Liver (tissue), 3 donors: ENCODE results near the gene GRIN2C.

ENCODE experiments used
- ATF3 ChIP-seq: IDR thresholded peaks from 2 replicates; pipeline ENCODE4 v1.6.1; 2016; ENCODE audit warnings: antibody characterized with exemption
- CTCF ChIP-seq: fragments of 150-350 bp; IDR thresholded peaks from 2 replicates; pipeline ENCODE4 v1.5.1; 2017; ENCODE audit warnings: improper control_type of control experiment, low read depth, low read length; ENCODE audit not compliant: missing input control
- EGR1 ChIP-seq, 2 donors: IDR thresholded peaks; 2 replicates each; pipeline ENCODE4 v1.6.1; 2016 to 2018; ENCODE audit warnings: antibody characterized with exemption in 2 of 2, low read depth in 2 of 2
- GABPA ChIP-seq, 2 donors: IDR thresholded peaks in 1 of 2; conservative IDR thresholded peaks in 1 of 2; 2 replicates each; pipeline ENCODE4 v1.6.1; 2016; ENCODE audit warnings: antibody characterized with exemption in 2 of 2, mild to moderate bottlenecking in 1 of 2, moderate library complexity in 1 of 2
- JUND ChIP-seq, 2 donors: IDR thresholded peaks; 2 replicates each; pipeline ENCODE4 v1.6.1; 2016; ENCODE audit warnings: antibody characterized with exemption in 2 of 2
- TAF1 ChIP-seq: conservative IDR thresholded peaks from 2 replicates; pipeline ENCODE4 v1.6.1; 2016; ENCODE audit warnings: antibody characterized with exemption, mild to moderate bottlenecking
- TF ChIP-seq, protein P1 (sequence below): IDR thresholded peaks from 2 replicates; pipeline ENCODE4 v1.6.1; 2016; ENCODE audit warnings: antibody characterized with exemption
- donor health status: healthy.
- donor health status: healthy.

GRCh38 chr17:74873037-74873873 is 13.6 kb upstream of the GRIN2C start:
- TF ChIP-seq ATF3, result peak; percentile 88
- no peak for TF ChIP-seq CTCF
- TF ChIP-seq TAF1, result no peak
- TF ChIP-seq, protein P1, sequence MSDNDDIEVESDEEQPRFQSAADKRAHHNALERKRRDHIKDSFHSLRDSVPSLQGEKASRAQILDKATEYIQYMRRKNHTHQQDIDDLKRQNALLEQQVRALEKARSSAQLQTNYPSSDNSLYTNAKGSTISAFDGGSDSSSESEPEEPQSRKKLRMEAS, result no peak
- TF ChIP-seq JUND (IDR thresholded peaks at IDR 0.05), result peak in 1 of 2 donors; percentile 36
- peak in 1 of 2 donors; percentile 52 for TF ChIP-seq EGR1 (IDR thresholded peaks at IDR 0.05; ENCODE audit: low read depth in 2 of 2)
- peak in 1 of 2 donors; percentile 81 for TF ChIP-seq GABPA (IDR thresholded peaks at IDR 0.05 in 1 of 2, conservative IDR thresholded peaks at IDR 0.05 in 1 of 2)
